C4-2B (cell line): Measurements from ENCODE around the gene DLGAP3.

Experiments used
- CTCF ChIP-seq: fragments of 450-650 bp; conservative IDR thresholded peaks from 2 replicates; pipeline ENCODE4 v1.5.1; 2017; ENCODE audit warnings: mild to moderate bottlenecking
- ZFX ChIP-seq: fragments of 450-650 bp; IDR thresholded peaks from 2 replicates; pipeline ENCODE4 v1.6.1; 2017

GRCh38 chr1:34977210-34977471, 47.7 kb upstream of the DLGAP3 start:
- TF ChIP-seq CTCF = no peak
- TF ChIP-seq ZFX = no peak
